Measurements from ENCODE around the gene ARAF.
"Not testable (repeated sequence)": the region's sequence is repeated elsewhere in the genome, so short reads cannot be mapped to it uniquely, and the experiment has no call there.

Gene ARAF

DNA sequence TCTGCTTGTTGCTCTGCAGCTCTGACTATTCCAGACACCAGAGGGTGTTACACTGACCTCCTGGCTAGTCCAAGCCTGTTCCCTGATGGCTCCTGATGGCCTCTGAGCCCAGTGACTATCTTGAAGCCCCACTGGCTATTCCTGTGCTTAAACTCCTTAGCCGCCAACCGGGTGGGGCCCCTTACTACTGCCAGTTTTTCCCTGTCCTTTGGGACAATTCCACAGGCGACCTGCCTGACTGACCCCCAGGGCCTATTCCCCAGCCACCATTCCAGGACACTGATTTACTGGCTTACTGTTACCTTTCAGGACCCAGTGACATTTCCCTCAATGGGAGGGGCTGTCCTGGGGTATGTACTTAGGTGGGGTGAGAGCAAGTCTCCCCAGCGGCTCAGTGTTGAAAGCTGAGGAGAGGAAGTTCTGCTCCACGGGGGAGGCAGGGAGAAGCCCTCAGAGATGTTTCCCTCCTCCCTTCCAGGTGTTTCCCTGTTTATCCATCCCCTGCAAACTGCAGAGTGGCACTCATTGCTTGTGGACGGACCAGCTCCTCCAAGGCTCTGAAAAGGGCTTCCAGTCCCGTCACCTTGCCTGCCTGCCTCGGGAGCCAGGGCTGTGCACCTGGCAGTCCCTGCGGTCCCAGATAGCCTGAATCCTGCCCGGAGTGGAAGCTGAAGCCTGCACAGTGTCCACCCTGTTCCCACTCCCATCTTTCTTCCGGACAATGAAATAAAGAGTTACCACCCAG lies 25.2 kb downstream of the ARAF start:
- peak; percentile 1 for DNase-seq (ENCODE audit: low spot score)

DNA sequence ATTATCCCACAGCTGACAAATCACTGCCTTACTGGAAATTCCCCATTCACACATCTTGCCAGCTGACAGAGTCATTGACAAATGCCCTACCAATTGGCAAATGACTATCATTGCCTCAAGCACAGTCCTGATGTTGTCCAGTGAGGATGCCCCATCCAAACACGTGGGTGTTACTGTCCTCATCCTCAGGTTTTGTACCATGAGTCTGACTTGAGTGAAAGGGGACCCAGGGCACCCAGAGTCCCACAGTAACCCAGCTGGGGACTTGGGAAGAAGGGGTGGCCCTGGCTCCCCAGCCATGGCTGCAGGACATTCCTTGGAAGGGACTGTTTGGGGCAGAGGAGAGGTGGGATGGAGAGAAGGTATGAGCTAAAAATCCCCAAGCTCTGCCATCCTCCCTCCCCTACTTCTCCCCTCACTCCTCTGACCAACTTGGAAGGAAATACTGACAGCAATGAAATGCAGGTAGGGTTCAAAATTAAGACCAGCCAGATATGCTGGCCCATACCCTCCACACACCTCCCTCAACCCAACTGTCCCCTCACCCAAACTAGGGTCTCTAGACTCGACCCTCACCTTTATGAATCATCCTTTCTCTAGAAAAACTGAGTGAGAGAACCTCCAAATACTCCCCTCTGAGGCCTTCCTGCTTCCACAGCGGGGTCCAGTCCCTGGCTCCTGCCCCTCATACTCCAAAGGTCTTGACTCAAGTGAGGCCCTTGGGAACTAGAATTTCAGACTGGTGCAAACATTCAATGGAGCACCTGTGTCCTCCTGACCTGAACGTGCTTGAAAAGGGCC lies 26.3 kb downstream of the ARAF start:
- DNase-seq (ENCODE audit: low spot score), result no peak

GRCh38 chrX:47587906-47588735 lies 27.1 kb downstream of the ARAF start:
- peak; percentile 4 for DNase-seq (ENCODE audit: low spot score)

DNA sequence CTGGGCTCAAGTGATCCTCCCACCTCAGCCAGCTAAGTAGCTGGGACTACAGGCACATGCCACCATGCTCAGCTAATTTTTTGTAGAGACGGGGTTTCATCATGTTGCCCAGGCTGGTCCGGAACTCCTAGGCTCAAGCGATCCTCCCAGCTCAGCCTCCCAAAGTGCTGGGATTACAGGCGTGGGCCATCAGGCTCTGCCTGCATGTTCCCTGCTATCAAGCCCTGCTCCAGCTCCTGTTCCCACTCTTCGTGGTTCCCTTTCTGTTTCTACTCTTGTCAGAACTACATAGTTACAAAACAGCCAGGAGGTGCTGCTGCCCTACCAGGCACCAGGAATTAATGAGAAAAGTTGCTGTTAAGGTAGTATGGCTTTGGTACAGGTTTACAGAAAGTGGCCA lies 30.0 kb downstream of the ARAF start:
- DNase-seq (ENCODE audit: low spot score), result no peak

DNA sequence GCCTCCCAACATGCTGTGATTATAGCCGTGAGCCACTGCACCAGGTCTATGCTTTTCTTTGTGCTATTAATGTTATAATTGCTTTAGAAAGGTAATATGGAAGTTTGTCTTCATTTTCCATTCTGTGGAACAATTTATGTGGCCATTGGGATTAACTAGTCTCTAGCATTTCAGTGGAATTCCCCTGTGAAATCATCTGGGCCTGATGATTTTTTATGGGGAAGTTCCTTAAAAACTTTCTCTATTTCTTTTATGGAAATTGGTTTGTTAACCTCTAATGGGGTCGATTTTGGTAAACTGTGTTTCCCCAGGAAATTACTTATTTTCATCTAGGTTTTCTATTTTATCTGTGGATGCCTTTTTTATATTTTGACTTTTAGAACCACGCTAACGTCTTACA lies 32.5 kb downstream of the ARAF start:
- no peak for DNase-seq (ENCODE audit: low spot score)

GRCh38 chrX:47595716-47596251 lies 34.8 kb downstream of the ARAF start:
- DNase-seq (ENCODE audit: low spot score), result no peak

DNA sequence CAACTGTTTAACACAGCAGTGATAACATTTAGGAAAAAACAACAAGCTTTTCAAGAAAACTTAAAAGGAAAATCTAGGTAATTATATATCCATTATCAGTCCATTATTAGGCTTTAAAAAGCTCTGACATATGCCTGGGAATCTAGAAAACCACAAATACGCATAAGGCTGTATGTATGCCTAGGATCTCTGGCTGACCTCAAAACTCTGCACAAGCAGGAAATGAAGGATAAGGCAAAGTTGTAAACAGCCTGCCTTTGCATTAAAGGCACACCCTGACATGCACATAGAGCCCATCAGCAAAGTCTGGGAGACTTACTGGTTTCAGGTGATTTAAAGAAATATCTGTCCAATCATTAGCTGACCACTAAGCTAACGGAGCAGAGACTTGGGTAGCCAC lies 35.3 kb downstream of the ARAF start:
- DNase-seq (ENCODE audit: low spot score), result no peak

- DNase-seq (ENCODE audit: low spot score), result no peak
Observed at GRCh38 chrX:47597222-47597621, 36.2 kb downstream of the ARAF start.

- not testable (repeated sequence) for DNase-seq (ENCODE audit: low spot score)
Observed at GRCh38 chrX:47603125-47603524, 42.1 kb downstream of the ARAF start.

DNA sequence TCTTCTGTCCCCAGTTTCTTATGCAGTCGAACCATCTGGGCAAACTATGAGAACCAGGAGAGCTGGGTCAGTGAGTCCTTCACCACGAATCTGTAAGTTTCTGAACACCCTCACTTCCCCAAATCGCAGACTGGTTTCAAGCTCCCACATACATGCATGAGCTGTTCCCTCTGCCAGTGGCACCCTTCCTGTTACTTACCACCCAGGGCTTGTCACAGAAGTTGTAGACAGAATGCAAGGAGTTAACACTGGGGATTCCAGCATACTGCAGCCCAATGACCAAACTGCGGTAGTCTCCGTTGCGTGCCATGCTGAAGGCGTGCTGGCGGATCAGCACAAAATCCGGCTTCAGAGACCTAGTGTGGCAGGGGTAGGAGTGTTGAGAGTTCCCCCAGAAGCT lies 44.0 kb downstream of the ARAF start:
- DNase-seq (ENCODE audit: low spot score), result no peak

DNA sequence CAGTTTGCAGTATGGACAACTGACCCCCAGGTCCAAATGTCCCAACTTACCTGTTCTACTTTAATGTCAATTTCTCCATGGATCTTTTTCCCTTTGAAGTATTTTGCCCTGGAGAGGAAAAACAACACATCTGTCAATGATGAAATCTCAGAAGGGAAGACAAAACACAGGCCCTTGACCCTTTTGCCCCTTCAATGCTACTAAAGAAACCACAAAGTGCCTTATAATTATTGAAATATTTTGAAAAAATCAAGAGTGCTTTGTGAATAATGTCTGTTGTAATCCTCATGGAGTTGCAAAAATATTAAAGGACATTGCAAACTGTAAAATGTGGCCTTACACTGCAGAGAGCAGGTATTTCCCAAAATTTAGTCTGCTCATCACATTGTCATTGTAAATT lies 46.1 kb downstream of the ARAF start:
- DNase-seq (ENCODE audit: low spot score), result no peak

DNA sequence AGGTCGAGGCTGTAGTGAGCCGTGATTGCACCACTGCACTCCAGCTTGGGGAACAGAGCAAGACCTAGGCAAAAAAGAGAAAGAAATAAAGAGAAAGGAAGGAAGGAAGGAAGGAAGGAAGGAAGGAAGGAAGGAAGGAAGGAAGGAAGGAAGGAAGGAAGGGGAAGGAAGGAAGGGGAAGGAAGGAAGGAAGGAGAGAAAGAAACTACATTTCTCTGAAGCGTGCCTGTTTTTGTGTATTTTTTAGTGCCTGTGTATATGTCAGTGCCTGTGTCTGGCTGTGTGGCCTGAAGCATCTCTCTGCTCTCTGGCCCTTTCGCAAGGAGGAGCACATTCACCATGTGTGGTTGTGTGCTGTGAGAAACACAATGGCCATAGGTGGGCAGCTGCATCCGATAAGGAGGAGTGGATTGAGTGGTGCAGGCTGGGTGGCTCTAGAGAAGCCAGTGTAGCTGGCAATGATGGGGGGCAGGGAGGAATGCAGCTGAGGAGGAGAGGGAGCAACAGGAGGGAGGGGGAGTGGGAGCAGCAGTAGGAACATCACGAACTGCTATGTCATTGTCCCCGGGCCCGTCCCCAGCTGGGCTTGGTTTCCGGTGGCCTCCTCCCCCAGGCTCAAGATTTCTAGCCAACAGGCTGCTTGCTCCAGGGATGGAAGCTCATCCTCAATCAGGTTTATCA lies 47.3 kb downstream of the ARAF start:
- no peak for DNase-seq (ENCODE audit: low spot score)

- no peak for DNase-seq (ENCODE audit: low spot score)
Observed at GRCh38 chrX:47610511-47610910, 49.5 kb downstream of the ARAF start.

- DNase-seq (ENCODE audit: low spot score), result no peak
Observed at GRCh38 chrX:47611489-47611888, 50.5 kb downstream of the ARAF start.

DNA sequence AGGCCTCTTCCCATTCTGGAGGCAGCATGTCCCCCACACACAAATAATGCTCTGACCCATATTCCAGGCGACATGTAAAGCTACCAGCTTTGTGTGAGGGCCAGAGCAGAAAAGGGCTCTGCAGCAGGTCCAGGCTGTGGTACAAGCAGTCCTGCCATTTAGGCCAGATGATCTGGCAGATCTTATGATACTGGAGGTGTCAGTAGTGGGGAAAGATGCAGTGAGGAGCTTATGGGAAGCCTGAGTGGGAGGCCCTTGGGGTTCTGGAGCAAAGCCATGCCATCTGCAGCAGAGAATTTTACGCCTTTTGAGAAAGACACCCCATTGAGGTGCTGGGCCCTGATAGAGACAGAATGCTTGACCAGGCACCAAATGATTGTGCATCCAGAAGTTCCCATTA lies 50.9 kb downstream of the ARAF start:
- no peak for DNase-seq (ENCODE audit: low spot score)

DNA sequence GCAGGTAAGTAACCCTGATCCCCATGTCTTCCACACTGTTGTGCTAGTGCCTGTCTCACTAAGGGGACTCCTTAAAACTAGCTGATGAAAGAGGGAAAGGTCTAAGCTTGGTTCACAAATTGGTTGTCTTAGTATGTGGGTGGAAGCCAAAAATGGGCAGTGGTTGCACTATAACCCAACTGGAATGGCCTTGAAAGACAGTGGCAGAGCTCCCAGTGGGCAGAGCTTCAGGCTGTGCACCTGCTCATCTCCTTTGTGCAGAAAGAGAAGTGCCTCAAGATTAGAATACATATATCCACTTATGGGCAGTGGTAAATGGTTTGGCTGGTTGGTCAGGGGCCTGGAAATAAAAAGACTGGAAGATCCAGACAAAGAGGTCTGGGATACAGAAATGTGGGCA lies 51.4 kb downstream of the ARAF start:
- DNase-seq (ENCODE audit: low spot score), result no peak

- DNase-seq (ENCODE audit: low spot score), result no peak
Observed at GRCh38 chrX:47613082-47613481, 52.1 kb downstream of the ARAF start.

DNA sequence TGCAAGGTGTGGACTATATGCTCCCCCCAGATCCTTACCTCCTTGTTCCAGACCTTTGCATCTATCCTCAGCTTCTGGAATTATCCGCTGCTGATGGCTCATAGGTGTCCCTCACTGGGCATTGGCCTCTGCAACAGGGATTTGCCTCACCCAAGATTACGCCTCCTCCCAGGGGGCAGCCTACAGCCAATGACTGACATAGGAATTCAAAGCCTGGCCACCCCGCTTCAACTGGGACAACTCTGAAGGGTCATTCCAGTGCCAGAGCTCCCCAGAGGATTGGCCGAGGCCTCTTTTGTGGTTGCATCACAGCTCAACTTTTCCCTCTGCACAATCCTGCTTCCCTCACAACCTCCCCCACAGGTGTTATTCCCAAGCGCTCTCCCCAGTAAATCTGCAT lies 53.6 kb downstream of the ARAF start:
- DNase-seq (ENCODE audit: low spot score), result no peak

GRCh38 chrX:47618923-47619485 lies 58.0 kb downstream of the ARAF start:
- DNase-seq (ENCODE audit: low spot score), result no peak

DNA sequence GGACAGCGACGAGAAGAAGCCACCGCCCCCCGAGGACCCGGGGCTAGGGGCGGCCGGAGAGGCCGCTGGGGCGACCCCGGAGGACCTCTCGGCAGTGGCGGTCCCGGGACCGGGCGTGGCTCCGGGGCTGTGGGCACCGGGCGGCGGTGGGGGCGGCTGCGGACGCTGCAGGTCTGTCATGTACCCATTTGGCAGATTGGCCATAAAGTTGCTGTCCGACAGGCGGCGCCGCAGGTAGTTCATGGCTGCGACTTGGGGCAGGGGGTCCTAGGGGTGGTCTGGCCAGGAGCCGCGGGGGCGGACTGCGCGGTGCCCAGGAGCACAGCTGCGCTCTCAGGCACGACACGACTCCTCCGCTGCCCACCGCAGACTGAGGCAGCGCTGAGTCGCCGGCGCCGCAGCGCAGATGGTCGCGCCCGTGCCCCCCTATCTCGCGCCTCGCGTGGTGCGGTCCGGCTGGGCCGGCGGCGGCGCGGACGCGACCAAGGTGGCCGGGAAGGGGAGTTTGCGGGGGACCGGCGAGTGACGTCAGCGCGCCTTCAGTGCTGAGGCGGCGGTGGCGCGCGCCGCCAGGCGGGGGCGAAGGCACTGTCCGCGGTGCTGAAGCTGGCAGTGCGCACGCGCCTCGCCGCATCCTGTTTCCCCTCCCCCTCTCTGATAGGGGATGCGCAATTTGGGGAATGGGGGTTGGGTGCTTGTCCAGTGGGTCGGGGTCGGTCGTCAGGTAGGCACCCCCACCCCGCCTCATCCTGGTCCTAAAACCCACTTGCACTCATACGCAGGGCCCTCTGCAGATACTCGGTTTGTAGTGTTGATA lies 58.7 kb downstream of the ARAF start, which contains the start of gene SYN1:
Gene SYN1 (minus strand): TSS at position 372 of the 817 bp plus-strand sequence. CDS start 129 bp downstream, at position 243.
- peak; percentile 96 for DNase-seq (ENCODE audit: low spot score)

DNA sequence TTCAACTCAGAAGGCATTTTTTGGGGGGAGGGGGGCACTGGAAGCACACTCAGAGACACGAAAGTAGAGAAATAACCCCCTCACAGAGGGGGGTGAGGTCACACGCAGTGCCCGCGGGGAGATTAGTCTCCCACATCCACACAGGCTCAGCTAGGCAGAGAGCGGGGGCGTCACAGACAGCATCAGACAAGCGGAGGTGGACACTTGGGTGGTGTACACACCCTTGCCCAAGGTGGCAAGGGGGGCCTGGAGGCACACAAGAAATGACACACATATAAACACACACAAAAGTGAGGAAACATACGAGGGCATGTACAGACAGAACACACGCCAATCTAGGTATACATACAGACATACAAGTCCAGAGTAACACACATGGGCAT lies 59.3 kb downstream of the ARAF start:
- DNase-seq (ENCODE audit: low spot score), result no peak
